ENCODE results near the gene SEC14L3.
"Not testable (repeated sequence)": the region's sequence is repeated elsewhere in the genome, so short reads cannot be mapped to it uniquely, and the experiment has no call there.

The SEC14L3 gene

GRCh38 chr22:30460147-30460546, 11.7 kb downstream of the SEC14L3 start:
- no peak overlapping the region for H3K4me3 ChIP-seq (ENCODE audit: control insufficient read depth, low read depth, low read length)
- TF ChIP-seq CTCF (conservative IDR thresholded peaks at IDR 0.05; ENCODE audit: control insufficient read depth, insufficient read depth, low read depth, low read length), result no peak
- DNase-seq (ENCODE audit: low read depth), result no peak

- H3K4me3 ChIP-seq (ENCODE audit: control insufficient read depth, low read depth, low read length), result no peak overlapping the region
- no peak for TF ChIP-seq CTCF (conservative IDR thresholded peaks at IDR 0.05; ENCODE audit: control insufficient read depth, insufficient read depth, low read depth, low read length)
- peak; percentile 20 for DNase-seq (ENCODE audit: low read depth)
Measured at GRCh38 chr22:30459181-30460052, 12.4 kb downstream of the SEC14L3 start.

GRCh38 chr22:30457981-30458380, 13.8 kb downstream of the SEC14L3 start:
- no peak for TF ChIP-seq CTCF (conservative IDR thresholded peaks at IDR 0.05; ENCODE audit: control insufficient read depth, insufficient read depth, low read depth, low read length)
- DNase-seq (ENCODE audit: low read depth), result peak; percentile 42
- no peak overlapping the region for H3K4me3 ChIP-seq (ENCODE audit: control insufficient read depth, low read depth, low read length)

GRCh38 chr22:30455075-30455840, 16.6 kb downstream of the SEC14L3 start:
- H3K4me3 ChIP-seq (ENCODE audit: control insufficient read depth, low read depth, low read length), result no peak overlapping the region
- TF ChIP-seq CTCF (conservative IDR thresholded peaks at IDR 0.05; ENCODE audit: control insufficient read depth, insufficient read depth, low read depth, low read length), result no peak
- DNase-seq (ENCODE audit: low read depth), result no peak

GRCh38 chr22:30453731-30454510, 17.9 kb downstream of the SEC14L3 start:
- no peak for DNase-seq (ENCODE audit: low read depth)
- H3K4me3 ChIP-seq (ENCODE audit: control insufficient read depth, low read depth, low read length), result no peak overlapping the region
- no peak for TF ChIP-seq CTCF (conservative IDR thresholded peaks at IDR 0.05; ENCODE audit: control insufficient read depth, insufficient read depth, low read depth, low read length)

GRCh38 chr22:30452861-30453260, 19.0 kb downstream of the SEC14L3 start:
- H3K4me3 ChIP-seq (ENCODE audit: control insufficient read depth, low read depth, low read length), result no peak overlapping the region
- no peak for TF ChIP-seq CTCF (conservative IDR thresholded peaks at IDR 0.05; ENCODE audit: control insufficient read depth, insufficient read depth, low read depth, low read length)
- DNase-seq (ENCODE audit: low read depth), result no peak

- H3K4me3 ChIP-seq (ENCODE audit: control insufficient read depth, low read depth, low read length); DNase-seq (ENCODE audit: low read depth): not testable (repeated sequence)
Measured at GRCh38 chr22:30451488-30451887, 20.3 kb downstream of the SEC14L3 start.
